ENCODE results near the gene TRAF4.

Gene TRAF4

GRCh38 chr17:28706471-28707338, 37.1 kb upstream of the TRAF4 start:
- Histone ChIP-seq H3K27ac (ENCODE audit: low read length) (no peak overlapping the region), H3K9me3 (ENCODE audit: insufficient read depth, low read depth, low read length) (no peaks in the 10 kb centered on the region), H3K4me1 (ENCODE audit: insufficient read depth, low read length) (peaks cover 4% of the 10 kb centered on the region; the same call in 1 of the 2 replicates), H3K27me3 (ENCODE audit: insufficient read depth, low read length) (no peaks in the 10 kb centered on the region), H3K36me3 (ENCODE audit: insufficient read depth, low read depth, low read length) (peaks cover 38% of the 10 kb centered on the region), H3K4me3 (ENCODE audit: low read length) (no peak overlapping the region), H3K9ac (ENCODE audit: low read depth, low read length) (no peak overlapping the region)

- H3K9ac ChIP-seq (ENCODE audit: low read depth, low read length) = no peak overlapping the region
- H3K36me3 ChIP-seq (ENCODE audit: insufficient read depth, low read depth, low read length) = peaks cover 31% of the 10 kb centered on the region
These were observed 36.5 kb upstream of the TRAF4 start for GRCh38 chr17:28707339-28707720.

GRCh38 chr17:28710861-28711722, 32.7 kb upstream of the TRAF4 start:
- Histone ChIP-seq H3K27ac (ENCODE audit: low read length) (peak overlapping the region; percentile 95), H3K4me1 (ENCODE audit: insufficient read depth, low read length) (peaks cover 17% of the 10 kb centered on the region), H3K9ac (ENCODE audit: low read depth, low read length) (peak overlapping the region; percentile 99), H3K36me3 (ENCODE audit: insufficient read depth, low read depth, low read length) (peaks cover 34% of the 10 kb centered on the region), H3K9me3 (ENCODE audit: insufficient read depth, low read depth, low read length) (no peaks in the 10 kb centered on the region), H3K4me3 (ENCODE audit: low read length) (peak overlapping the region; percentile 94), H3K27me3 (ENCODE audit: insufficient read depth, low read length) (no peaks in the 10 kb centered on the region)

More at GRCh38 chr17:28707339-28707720, 36.5 kb upstream of the TRAF4 start:
- Histone ChIP-seq H3K4me3 (ENCODE audit: low read length) (no peak overlapping the region), H3K27ac (ENCODE audit: low read length) (no peak overlapping the region), H3K9me3 (ENCODE audit: insufficient read depth, low read depth, low read length) (no peaks in the 10 kb centered on the region), H3K4me1 (ENCODE audit: insufficient read depth, low read length) (peaks cover 5% of the 10 kb centered on the region; the same call in 1 of the 2 replicates), H3K27me3 (ENCODE audit: insufficient read depth, low read length) (no peaks in the 10 kb centered on the region)

GRCh38 chr17:28711723-28712031, 32.1 kb upstream of the TRAF4 start, which contains the start of gene PROCA1:
PROCA1 (minus strand) TSS chr17:28711888; CDS start chr17:28711660, 228 bp downstream.
- H3K27ac ChIP-seq (ENCODE audit: low read length) = peak within 1 kb of the TSS; percentile 95
- no peaks in the 10 kb centered on the region for H3K27me3 ChIP-seq (ENCODE audit: insufficient read depth, low read length)
- no peaks in the 10 kb centered on the region for H3K9me3 ChIP-seq (ENCODE audit: insufficient read depth, low read depth, low read length)
- H3K4me1 ChIP-seq (ENCODE audit: insufficient read depth, low read length) = peaks cover 21% of the 10 kb centered on the region
- H3K9ac ChIP-seq (ENCODE audit: low read depth, low read length) = peak within 1 kb of the TSS; percentile 99
- peaks cover 31% of the 10 kb centered on the region for H3K36me3 ChIP-seq (ENCODE audit: insufficient read depth, low read depth, low read length)
- peak within 1 kb of the TSS; percentile 94 for H3K4me3 ChIP-seq (ENCODE audit: low read length)

GRCh38 chr17:28712032-28712704, 31.6 kb upstream of the TRAF4 start:
- no peaks in the 10 kb centered on the region for H3K9me3 ChIP-seq (ENCODE audit: insufficient read depth, low read depth, low read length)
- H3K9ac ChIP-seq (ENCODE audit: low read depth, low read length) = peak overlapping the region; percentile 93; the same call in 1 of the 2 replicates
- H3K27ac ChIP-seq (ENCODE audit: low read length) = peak overlapping the region; percentile 79
- peaks cover 31% of the 10 kb centered on the region for H3K36me3 ChIP-seq (ENCODE audit: insufficient read depth, low read depth, low read length)
- peak overlapping the region; percentile 94 for H3K4me3 ChIP-seq (ENCODE audit: low read length)
- H3K4me1 ChIP-seq (ENCODE audit: insufficient read depth, low read length) = peaks cover 18% of the 10 kb centered on the region
- no peaks in the 10 kb centered on the region for H3K27me3 ChIP-seq (ENCODE audit: insufficient read depth, low read length)

- Histone ChIP-seq H3K27me3 (ENCODE audit: insufficient read depth, low read length) (no peaks in the 10 kb centered on the region), H3K9ac (ENCODE audit: low read depth, low read length) (peak overlapping the region; percentile 93; the same call in 1 of the 2 replicates), H3K27ac (ENCODE audit: low read length) (no peak overlapping the region), H3K9me3 (ENCODE audit: insufficient read depth, low read depth, low read length) (no peaks in the 10 kb centered on the region), H3K4me1 (ENCODE audit: insufficient read depth, low read length) (peaks cover 17% of the 10 kb centered on the region), H3K36me3 (ENCODE audit: insufficient read depth, low read depth, low read length) (peaks cover 31% of the 10 kb centered on the region), H3K4me3 (ENCODE audit: low read length) (peak overlapping the region; percentile 94)
These were observed 31.0 kb upstream of the TRAF4 start for GRCh38 chr17:28712705-28713415.

GRCh38 chr17:28714281-28714680, 29.5 kb upstream of the TRAF4 start:
- Histone ChIP-seq H3K27me3 (ENCODE audit: insufficient read depth, low read length) (no peaks in the 10 kb centered on the region), H3K27ac (ENCODE audit: low read length) (no peak overlapping the region), H3K36me3 (ENCODE audit: insufficient read depth, low read depth, low read length) (peaks cover 31% of the 10 kb centered on the region), H3K9me3 (ENCODE audit: insufficient read depth, low read depth, low read length) (no peaks in the 10 kb centered on the region), H3K4me3 (ENCODE audit: low read length) (no peak overlapping the region), H3K9ac (ENCODE audit: low read depth, low read length) (no peak overlapping the region), H3K4me1 (ENCODE audit: insufficient read depth, low read length) (peaks cover 17% of the 10 kb centered on the region)

GRCh38 chr17:28715217-28715616, 28.6 kb upstream of the TRAF4 start:
- Histone ChIP-seq H3K27ac (ENCODE audit: low read length) (no peak overlapping the region), H3K9me3 (ENCODE audit: insufficient read depth, low read depth, low read length) (no peaks in the 10 kb centered on the region), H3K36me3 (ENCODE audit: insufficient read depth, low read depth, low read length) (peaks cover 33% of the 10 kb centered on the region), H3K4me1 (ENCODE audit: insufficient read depth, low read length) (peaks cover 17% of the 10 kb centered on the region), H3K9ac (ENCODE audit: low read depth, low read length) (no peak overlapping the region), H3K27me3 (ENCODE audit: insufficient read depth, low read length) (no peaks in the 10 kb centered on the region), H3K4me3 (ENCODE audit: low read length) (no peak overlapping the region)

- Histone ChIP-seq H3K9ac (ENCODE audit: low read depth, low read length) (peak overlapping the region; percentile 88), H3K9me3 (ENCODE audit: insufficient read depth, low read depth, low read length) (no peaks in the 10 kb centered on the region), H3K27me3 (ENCODE audit: insufficient read depth, low read length) (no peaks in the 10 kb centered on the region), H3K36me3 (ENCODE audit: insufficient read depth, low read depth, low read length) (peaks cover 49% of the 10 kb centered on the region), H3K4me1 (ENCODE audit: insufficient read depth, low read length) (peaks cover 20% of the 10 kb centered on the region), H3K27ac (ENCODE audit: low read length) (peak overlapping the region; percentile 32), H3K4me3 (ENCODE audit: low read length) (peak overlapping the region; percentile 87)
These were observed 26.9 kb upstream of the TRAF4 start for GRCh38 chr17:28716740-28717577.

- Histone ChIP-seq H3K4me3 (ENCODE audit: low read length) (peak within 1 kb of the TSS; percentile 87), H3K27me3 (ENCODE audit: insufficient read depth, low read length) (no peaks in the 10 kb centered on the region), H3K27ac (ENCODE audit: low read length) (peak within 1 kb of the TSS; percentile 66), H3K9ac (ENCODE audit: low read depth, low read length) (peak within 1 kb of the TSS; percentile 88), H3K9me3 (ENCODE audit: insufficient read depth, low read depth, low read length) (no peaks in the 10 kb centered on the region), H3K4me1 (ENCODE audit: insufficient read depth, low read length) (peaks cover 20% of the 10 kb centered on the region), H3K36me3 (ENCODE audit: insufficient read depth, low read depth, low read length) (peaks cover 57% of the 10 kb centered on the region)
These were observed 26.1 kb upstream of the TRAF4 start, which contains the start of gene RAB34 for GRCh38 chr17:28717578-28718332. RAB34 (minus strand) TSS chr17:28717868; CDS start chr17:28717266, 602 bp downstream.
